Duodenal mucosa (tissue), 2 donors: Measurements from ENCODE around the gene OTOA.
"Not testable (repeated sequence)": the region's sequence is repeated elsewhere in the genome, so short reads cannot be mapped to it uniquely, and the experiment has no call there.

Experiments used
- H3K27ac ChIP-seq: one replicate; pipeline ENCODE4 v1.7.0; 2013; ENCODE audit warnings: low read depth, low read length
- H3K27me3 ChIP-seq, 2 donors: one replicate each; pipeline ENCODE4 v1.7.0; 2013; ENCODE audit warnings: low read length in 2 of 2, control low read depth in 1 of 2; ENCODE audit not compliant: insufficient read depth in 2 of 2, control insufficient read depth in 1 of 2
- H3K36me3 ChIP-seq, 2 donors: one replicate each; pipeline ENCODE4 v1.7.0; 2013; ENCODE audit warnings: low read length in 2 of 2, control low read depth in 1 of 2; ENCODE audit not compliant: insufficient read depth in 2 of 2, control insufficient read depth in 1 of 2
- H3K4me1 ChIP-seq, 2 donors: one replicate each; pipeline ENCODE4 v1.7.0; 2013; ENCODE audit warnings: low read length in 2 of 2, control low read depth in 1 of 2; ENCODE audit not compliant: insufficient read depth in 2 of 2, control insufficient read depth in 1 of 2
- H3K4me3 ChIP-seq, 2 donors: one replicate each; pipeline ENCODE4 v1.7.0; 2013; ENCODE audit warnings: low read length in 2 of 2, low read depth in 1 of 2
- H3K9ac ChIP-seq, 2 donors: one replicate each; pipeline ENCODE4 v1.7.0; 2013; ENCODE audit warnings: low read length in 2 of 2, low read depth in 1 of 2
- H3K9me3 ChIP-seq, 2 donors: one replicate each; pipeline ENCODE4 v1.7.0; 2013; ENCODE audit warnings: low read length in 2 of 2, control low read depth in 1 of 2; ENCODE audit not compliant: control insufficient read depth in 1 of 2

The OTOA gene

DNA sequence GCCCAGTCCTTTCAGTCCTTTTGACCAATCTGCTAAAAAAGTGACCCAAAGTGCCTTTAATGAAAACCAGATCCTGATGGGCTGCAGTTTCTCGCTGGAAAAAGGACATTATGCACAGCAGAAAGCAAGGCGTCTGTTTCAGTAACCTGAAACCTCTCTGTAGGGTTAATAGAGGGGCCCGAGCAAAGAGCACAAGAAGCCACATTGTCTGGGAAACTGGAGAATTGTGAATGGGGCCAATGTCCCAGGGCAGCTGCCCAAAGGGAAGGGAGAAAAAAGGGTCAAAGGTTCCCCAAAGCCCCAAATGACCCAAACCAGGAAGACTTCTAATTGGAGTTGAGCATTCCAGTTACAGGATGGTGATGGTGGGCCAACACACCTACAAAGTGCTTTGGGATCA is 3.0 kb downstream of the OTOA start:
- Histone ChIP-seq H3K27ac (no peak overlapping the region), H3K9me3 (no peaks in the 10 kb centered on the region), H3K9ac (no peak overlapping the region), H3K36me3 (no peaks in the 10 kb centered on the region), H3K4me1 (no peaks in the 10 kb centered on the region), H3K4me3 (no peak overlapping the region), H3K27me3 (peaks cover 4 to 8% of the 10 kb centered on the region in 2 donors)

GRCh38 chr16:21667575-21667974 is 3.8 kb downstream of the OTOA start:
- peaks cover 4 to 8% of the 10 kb centered on the region in 2 donors for H3K27me3 ChIP-seq
- H3K36me3 ChIP-seq, result no peaks in the 10 kb centered on the region
- H3K9me3 ChIP-seq, result no peaks in the 10 kb centered on the region
- no peak overlapping the region for H3K27ac ChIP-seq
- H3K4me3 ChIP-seq, result no peak overlapping the region
- no peaks in the 10 kb centered on the region for H3K4me1 ChIP-seq
- H3K9ac ChIP-seq, result no peak overlapping the region

DNA sequence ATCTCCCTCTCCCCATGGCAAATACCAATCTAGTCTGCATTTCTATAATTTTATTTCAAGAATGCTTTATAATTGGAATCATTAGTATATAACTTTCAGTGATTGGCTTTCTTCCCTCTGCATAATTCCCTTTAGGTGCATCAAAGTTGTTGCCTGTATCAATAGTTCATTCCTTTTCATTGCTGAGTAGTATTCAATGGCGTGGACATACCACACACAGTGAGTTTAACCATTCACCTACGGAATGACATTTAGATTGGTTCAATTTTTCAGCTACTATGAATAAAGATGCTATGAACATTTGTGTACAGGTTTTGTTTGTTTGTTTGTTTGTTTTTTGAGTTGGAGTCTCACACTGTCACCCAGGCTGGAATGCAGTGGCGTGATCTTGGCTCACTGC is 9.7 kb downstream of the OTOA start:
- Histone ChIP-seq H3K4me1 (no peaks in the 10 kb centered on the region), H3K27ac (no peak overlapping the region), H3K9ac (no peak overlapping the region), H3K27me3 (no peaks in the 10 kb centered on the region), H3K9me3 (no peaks in the 10 kb centered on the region), H3K4me3 (no peak overlapping the region), H3K36me3 (no peaks in the 10 kb centered on the region)

- not testable (repeated sequence) for H3K9ac ChIP-seq, H3K36me3 ChIP-seq, H3K27me3 ChIP-seq, H3K4me3 ChIP-seq, H3K27ac ChIP-seq, H3K9me3 ChIP-seq, H3K4me1 ChIP-seq
These were observed 10.7 kb downstream of the OTOA start for GRCh38 chr16:21674456-21674855.

DNA sequence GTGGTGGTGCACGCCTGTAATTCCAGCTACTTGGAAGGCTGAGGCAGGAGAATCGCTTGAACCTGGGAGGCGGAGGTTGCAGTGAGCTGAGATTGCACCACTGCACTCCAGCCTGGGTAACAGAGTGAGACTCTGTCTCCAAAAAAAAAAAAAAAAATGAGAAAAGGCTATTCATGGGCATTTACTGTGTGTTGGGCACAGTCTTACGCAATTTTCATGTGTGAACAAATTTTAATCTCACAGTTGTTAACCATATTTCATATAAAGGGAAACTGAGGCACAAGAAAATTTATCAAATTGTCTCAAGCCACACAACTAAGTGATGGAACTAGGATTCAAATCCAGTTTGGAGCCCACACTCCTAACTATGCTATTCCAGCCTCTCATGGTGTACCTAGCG is 16.9 kb downstream of the OTOA start:
- H3K36me3 ChIP-seq, H3K27me3 ChIP-seq: not testable (repeated sequence)

DNA sequence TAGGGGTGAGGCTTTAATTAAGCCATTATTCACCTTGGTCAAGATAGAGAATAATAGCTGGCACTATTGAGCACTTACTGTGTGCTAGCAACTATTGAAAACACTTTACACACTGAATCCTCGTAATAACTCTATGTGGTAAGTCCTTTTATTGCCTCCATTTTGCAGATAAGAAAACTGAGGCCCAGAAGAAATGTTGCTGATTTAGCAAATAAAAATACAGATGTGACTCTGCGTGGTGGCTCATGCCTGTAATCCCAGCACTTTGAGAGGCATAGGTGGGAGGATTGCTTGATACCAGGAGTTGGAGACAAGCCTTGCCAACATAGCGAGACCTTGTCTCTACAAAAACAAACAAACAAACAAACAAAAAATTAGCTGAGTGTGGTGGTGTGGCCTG is 19.4 kb downstream of the OTOA start:
- no peaks in the 10 kb centered on the region for H3K27me3 ChIP-seq
- no peak overlapping the region for H3K4me3 ChIP-seq
- H3K9me3 ChIP-seq, result no peaks in the 10 kb centered on the region
- no peak overlapping the region for H3K9ac ChIP-seq
- H3K27ac ChIP-seq, result no peak overlapping the region
- H3K36me3 ChIP-seq, result no peaks in the 10 kb centered on the region
- H3K4me1 ChIP-seq, result no peaks in the 10 kb centered on the region

More for the DNA sequence above, 16.9 kb downstream of the OTOA start:
- not testable (repeated sequence) for H3K9ac ChIP-seq, H3K4me3 ChIP-seq, H3K9me3 ChIP-seq, H3K27ac ChIP-seq, H3K4me1 ChIP-seq

GRCh38 chr16:21684199-21684598 is 20.4 kb downstream of the OTOA start:
- no peaks in the 10 kb centered on the region for H3K9me3 ChIP-seq
- no peak overlapping the region for H3K27ac ChIP-seq
- no peaks in the 10 kb centered on the region for H3K36me3 ChIP-seq
- no peak overlapping the region for H3K4me3 ChIP-seq
- H3K4me1 ChIP-seq, result no peaks in the 10 kb centered on the region
- H3K27me3 ChIP-seq, result no peaks in the 10 kb centered on the region
- H3K9ac ChIP-seq, result no peak overlapping the region

- no peaks in the 10 kb centered on the region for H3K27me3 ChIP-seq
- H3K4me1 ChIP-seq, result no peaks in the 10 kb centered on the region
- H3K27ac ChIP-seq, result no peak overlapping the region
- no peak overlapping the region for H3K4me3 ChIP-seq
- H3K36me3 ChIP-seq, result no peaks in the 10 kb centered on the region
- no peak overlapping the region for H3K9ac ChIP-seq
- H3K9me3 ChIP-seq, result no peaks in the 10 kb centered on the region
These were observed 21.3 kb downstream of the OTOA start for GRCh38 chr16:21685034-21685455.

DNA sequence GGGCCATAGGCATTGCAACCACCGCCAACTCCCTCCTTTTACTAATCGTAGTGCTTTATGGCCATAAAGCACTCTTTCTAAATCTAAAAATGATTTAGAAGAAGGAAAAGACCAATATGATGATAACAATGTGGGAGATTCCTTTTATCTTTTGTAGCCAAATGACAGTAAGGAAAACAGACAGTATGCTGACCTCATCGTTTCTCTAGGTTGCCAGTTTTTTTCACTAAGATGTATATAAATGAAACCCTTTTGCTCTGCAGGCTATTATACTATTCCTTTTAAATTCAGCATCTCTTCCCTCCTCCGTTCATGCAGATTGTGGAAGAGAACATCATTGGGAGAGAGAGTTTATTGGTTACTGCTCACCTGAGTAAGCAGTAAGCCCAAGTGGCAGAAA is 25.3 kb downstream of the OTOA start:
- H3K27me3 ChIP-seq, result no peaks in the 10 kb centered on the region
- H3K36me3 ChIP-seq, result no peaks in the 10 kb centered on the region
- H3K27ac ChIP-seq, result no peak overlapping the region

GRCh38 chr16:21690967-21691366 is 27.2 kb downstream of the OTOA start:
- H3K36me3 ChIP-seq, H3K4me1 ChIP-seq, H3K27me3 ChIP-seq, H3K9ac ChIP-seq, H3K4me3 ChIP-seq, H3K27ac ChIP-seq, H3K9me3 ChIP-seq: not testable (repeated sequence)

More for the DNA sequence above, 25.3 kb downstream of the OTOA start:
- no peak overlapping the region for H3K9ac ChIP-seq
- no peaks in the 10 kb centered on the region for H3K4me1 ChIP-seq
- H3K9me3 ChIP-seq, result no peaks in the 10 kb centered on the region
- H3K4me3 ChIP-seq, result no peak overlapping the region

DNA sequence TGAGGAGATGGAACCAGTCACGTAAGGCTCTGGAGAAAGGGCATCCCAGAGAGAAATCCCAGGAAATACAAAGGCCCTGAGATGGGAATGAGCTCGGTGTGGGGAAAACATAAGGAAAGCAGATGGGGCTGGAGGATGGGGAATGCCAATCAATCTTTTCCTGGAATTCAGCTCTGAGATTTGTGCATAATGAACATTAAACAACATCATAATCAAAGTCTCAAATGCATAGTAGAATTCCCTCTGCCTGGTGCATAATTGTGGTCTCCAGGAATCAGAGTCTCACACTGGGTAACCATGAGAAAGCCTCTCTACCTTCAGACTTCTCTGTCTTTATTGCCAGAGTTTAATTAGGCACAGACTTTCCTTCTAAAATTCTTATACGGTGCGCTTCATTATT is 30.8 kb downstream of the OTOA start:
- Histone ChIP-seq H3K4me3 (no peak overlapping the region), H3K36me3 (no peaks in the 10 kb centered on the region), H3K27me3 (no peaks in the 10 kb centered on the region)

More for the DNA sequence above, 30.8 kb downstream of the OTOA start:
- no peak overlapping the region for H3K9ac ChIP-seq
- no peaks in the 10 kb centered on the region for H3K4me1 ChIP-seq
- no peak overlapping the region for H3K27ac ChIP-seq
- H3K9me3 ChIP-seq, result no peaks in the 10 kb centered on the region
